ENCODE results near the gene MIOX. TPM values are rescaled to one million over a fixed set of nuclear protein-coding genes. Genes with fewer than 3 reads are reported as not detected.

The MIOX gene
- total and polyA plus RNA-seq, 2 donors (not counting 3 experiments of a cell fraction or from before 2014, with no cell fraction given): not detected

GRCh38 chr22:50471197-50471847 is 15.3 kb upstream of the MIOX start:
- Histone ChIP-seq H4K20me1 (replicated peaks; ENCODE audit: control insufficient read depth, extremely low read depth, insufficient read depth, low read length) (peaks cover 3% of the 10 kb centered on the region), H2AFZ (ENCODE audit: low read depth, low read length) (no peak overlapping the region), H3K4me1 (ENCODE audit: control insufficient read depth, extremely low read depth, insufficient read depth, low read length) (peaks cover 17% of the 10 kb centered on the region), H3K27ac (ENCODE audit: insufficient read depth, low read depth, low read length) (no peak overlapping the region), H3K27me3 (ENCODE audit: control insufficient read depth in 2 of 2, insufficient read depth in 2 of 2, low read length in 2 of 2) (no peaks in the 10 kb centered on the region), H3K9me3 (replicated peaks; ENCODE audit: control insufficient read depth, insufficient read depth, low read length) (no peaks in the 10 kb centered on the region), H3K36me3 (ENCODE audit: control insufficient read depth in 2 of 2, extremely low read depth in 1 of 2, insufficient read depth in 2 of 2, low read length in 2 of 2) (peaks cover 0 to 11% of the 10 kb centered on the region in 2 experiments), H3K9ac (replicated peaks; ENCODE audit: extremely low read depth, insufficient read depth, low read length) (no peak overlapping the region), H3K4me3 (replicated peaks in 1 of 3; ENCODE audit: insufficient read depth in 1 of 3, low read depth in 1 of 3, low read length in 3 of 3) (no peak overlapping the region), H3K4me2 (ENCODE audit: insufficient read depth, low read length) (no peak overlapping the region), H3K9me1 (replicated peaks; ENCODE audit: control insufficient read depth, extremely low read depth, insufficient read depth, low read length) (no peaks in the 10 kb centered on the region), H3K79me2 (ENCODE audit: control insufficient read depth, insufficient read depth, low read length) (peaks cover 65% of the 10 kb centered on the region)
- ChIA-PET CTCF (no interaction called here), POLR2A (no interaction called here)
- FAIRE-seq (no peak), DNase-seq (ENCODE audit: low read depth, low spot score) (no peak)
- TF ChIP-seq JUN (IDR thresholded peaks at IDR 0.05; ENCODE audit: borderline replicate concordance, insufficient read depth, insufficient read length, low read depth): no peak
- TF ChIP-seq EZH2 (IDR thresholded peaks at IDR 0.05; ENCODE audit: borderline replicate concordance, low read depth, low read length, severe bottlenecking): no peak
- TF ChIP-seq POLR2A (IDR thresholded peaks at IDR 0.05; ENCODE audit: low read depth, low read length): no peak
- TF ChIP-seq GATA2 (IDR thresholded peaks at IDR 0.05; ENCODE audit: insufficient read depth, insufficient read length, low read depth, low read length): no peak
- TF ChIP-seq MYC (IDR thresholded peaks at IDR 0.05; ENCODE audit: low read depth, low read length): no peak
- TF ChIP-seq CTCF (IDR thresholded peaks at IDR 0.05; ENCODE audit: extremely low read depth in 1 of 2, insufficient read depth in 1 of 2, low read depth in 1 of 2, low read length in 2 of 2): no peak
- no peak for TF ChIP-seq FOS (IDR thresholded peaks at IDR 0.05; ENCODE audit: borderline replicate concordance, insufficient read depth, low read length)
- no peak for TF ChIP-seq MAX (IDR thresholded peaks at IDR 0.05; ENCODE audit: insufficient read depth, insufficient read length)
- TF ChIP-seq POLR2AphosphoS5 (IDR thresholded peaks at IDR 0.05; ENCODE audit: insufficient read depth, low read depth, low read length): no peak
- BruUV-seq (replicated peaks): no TSS peak
- intact Hi-C loops (cut with micrococcal nuclease) (no loop called here), dilution Hi-C loops (cut with MboI; ENCODE audit: extremely low pct_ligation_motif_present, low sequenced_read_pairs) (no loop called here)
